Loucy (cell line): Measurements from ENCODE around the gene HGFAC.

ENCODE experiments used
- H2AFZ ChIP-seq: fragments of 200-600 bp; sonication (generic); 2 replicates; pipeline ENCODE4 v1.6.0; 2016; ENCODE audit warnings: antibody characterized with exemption, mild to moderate bottlenecking, low read length, moderate library complexity
- H3F3A ChIP-seq: fragments of 200-600 bp; 2 replicates; pipeline ENCODE4 v1.6.0; 2016; ENCODE audit warnings: antibody characterized with exemption, low read depth, mild to moderate bottlenecking
- H3K27me3 ChIP-seq: fragments of 200-600 bp; sonication (generic); 2 replicates; pipeline ENCODE4 v1.6.1; 2014; ENCODE audit warnings: low read length, mild to moderate bottlenecking; ENCODE audit not compliant: insufficient read depth, poor library complexity, severe bottlenecking
- H3K36me3 ChIP-seq: fragments of 200-600 bp; sonication (generic); 2 replicates; pipeline ENCODE4 v1.6.1; 2016; ENCODE audit warnings: low read length; ENCODE audit not compliant: insufficient read depth
- H3K4me1 ChIP-seq: fragments of 200-600 bp; sonication (generic); 2 replicates; pipeline ENCODE4 v1.5.1; 2014; ENCODE audit warnings: low read length, mild to moderate bottlenecking; ENCODE audit not compliant: insufficient read depth, poor library complexity, severe bottlenecking
- H3K4me2 ChIP-seq: fragments of 200-600 bp; sonication (generic); 2 replicates; pipeline ENCODE4 v1.6.0; 2014; ENCODE audit warnings: antibody characterized with exemption, low read length, low read depth, mild to moderate bottlenecking; ENCODE audit not compliant: poor library complexity, severe bottlenecking
- H3K4me3 ChIP-seq: fragments of 200-600 bp; sonication (generic); 2 replicates; pipeline ENCODE4 v1.5.1; 2014; ENCODE audit warnings: low read length, mild to moderate bottlenecking, mixed read lengths; ENCODE audit not compliant: poor library complexity, severe bottlenecking
- H3K79me2 ChIP-seq: fragments of 200-600 bp; sonication (generic); 2 replicates; pipeline ENCODE4 v1.6.1; 2014; ENCODE audit warnings: low read length; ENCODE audit not compliant: insufficient read depth
- H3K9ac ChIP-seq: fragments of 200-600 bp; sonication (generic); 2 replicates; pipeline ENCODE4 v1.6.0; 2014; ENCODE audit warnings: mild to moderate bottlenecking, low read depth, low read length, moderate library complexity; ENCODE audit not compliant: poor library complexity, severe bottlenecking
- H3K9me2 ChIP-seq: fragments of 200-600 bp; sonication (generic); replicated peaks from 2 replicates; pipeline ENCODE4 v1.6.1; 2016; ENCODE audit warnings: low read depth, low read length, mixed read lengths
- H3K9me3 ChIP-seq: fragments of 200-600 bp; sonication (generic); 2 replicates; pipeline ENCODE4 v1.6.1; 2014; ENCODE audit warnings: mild to moderate bottlenecking, antibody characterized with exemption, low read length, low read depth; ENCODE audit not compliant: insufficient read depth
- H4K20me1 ChIP-seq: fragments of 200-600 bp; sonication (generic); 2 replicates; pipeline ENCODE4 v1.6.0; 2014; ENCODE audit warnings: antibody characterized with exemption, low read length, mild to moderate bottlenecking; ENCODE audit not compliant: insufficient read depth, poor library complexity, severe bottlenecking
- EZH2phosphoT487 ChIP-seq: fragments of 200-600 bp; IDR thresholded peaks from 2 replicates; pipeline ENCODE4 v1.6.1; 2018; ENCODE audit warnings: antibody characterized with exemption, mild to moderate bottlenecking, moderate library complexity, borderline replicate concordance
- TF ChIP-seq, protein P1 (sequence below): fragments of 200-600 bp; sonication (generic); conservative IDR thresholded peaks from 2 replicates; pipeline ENCODE4 v1.5.1; 2014; ENCODE audit warnings: mild to moderate bottlenecking, antibody characterized with exemption, low read length

Gene HGFAC

DNA sequence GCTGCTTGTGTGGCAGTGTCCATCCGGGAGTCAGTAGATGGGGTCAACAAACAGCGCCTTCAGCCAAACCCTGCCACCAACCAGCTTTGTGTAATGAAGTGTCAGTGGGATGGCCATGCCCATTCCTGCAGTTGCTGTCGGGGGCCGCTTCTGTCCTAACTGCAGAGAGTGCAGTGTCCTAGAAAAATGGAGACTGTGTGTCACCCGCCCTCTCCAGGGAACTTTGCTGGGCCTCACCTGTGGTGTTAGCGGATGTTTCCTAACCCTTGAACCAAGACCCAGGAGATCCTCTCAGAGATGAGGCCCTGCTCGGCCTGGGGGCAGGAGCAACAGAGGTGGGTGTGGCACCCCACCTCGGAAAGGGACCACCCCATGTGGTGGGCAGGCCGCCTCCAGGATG, 35.3 kb upstream of the HGFAC start:
- Histone ChIP-seq H3K27me3 (no peaks in the 10 kb centered on the region), H3K79me2 (peaks cover 44% of the 10 kb centered on the region; the same call in 1 of the 2 replicates), H3K9ac (no peak overlapping the region), H3K4me3 (no peak overlapping the region), H3K4me2 (no peak overlapping the region), H3F3A (no peaks in the 10 kb centered on the region), H2AFZ (no peak overlapping the region), H3K36me3 (peaks cover 7% of the 10 kb centered on the region; the same call in 1 of the 2 replicates), H3K9me3 (no peaks in the 10 kb centered on the region), H3K4me1 (peaks cover 5% of the 10 kb centered on the region), H3K9me2 (no peaks in the 10 kb centered on the region), H4K20me1 (peaks cover 3% of the 10 kb centered on the region)
- no peak for TF ChIP-seq EZH2phosphoT487
- TF ChIP-seq, protein P1, sequence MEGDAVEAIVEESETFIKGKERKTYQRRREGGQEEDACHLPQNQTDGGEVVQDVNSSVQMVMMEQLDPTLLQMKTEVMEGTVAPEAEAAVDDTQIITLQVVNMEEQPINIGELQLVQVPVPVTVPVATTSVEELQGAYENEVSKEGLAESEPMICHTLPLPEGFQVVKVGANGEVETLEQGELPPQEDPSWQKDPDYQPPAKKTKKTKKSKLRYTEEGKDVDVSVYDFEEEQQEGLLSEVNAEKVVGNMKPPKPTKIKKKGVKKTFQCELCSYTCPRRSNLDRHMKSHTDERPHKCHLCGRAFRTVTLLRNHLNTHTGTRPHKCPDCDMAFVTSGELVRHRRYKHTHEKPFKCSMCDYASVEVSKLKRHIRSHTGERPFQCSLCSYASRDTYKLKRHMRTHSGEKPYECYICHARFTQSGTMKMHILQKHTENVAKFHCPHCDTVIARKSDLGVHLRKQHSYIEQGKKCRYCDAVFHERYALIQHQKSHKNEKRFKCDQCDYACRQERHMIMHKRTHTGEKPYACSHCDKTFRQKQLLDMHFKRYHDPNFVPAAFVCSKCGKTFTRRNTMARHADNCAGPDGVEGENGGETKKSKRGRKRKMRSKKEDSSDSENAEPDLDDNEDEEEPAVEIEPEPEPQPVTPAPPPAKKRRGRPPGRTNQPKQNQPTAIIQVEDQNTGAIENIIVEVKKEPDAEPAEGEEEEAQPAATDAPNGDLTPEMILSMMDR, result no peak

DNA sequence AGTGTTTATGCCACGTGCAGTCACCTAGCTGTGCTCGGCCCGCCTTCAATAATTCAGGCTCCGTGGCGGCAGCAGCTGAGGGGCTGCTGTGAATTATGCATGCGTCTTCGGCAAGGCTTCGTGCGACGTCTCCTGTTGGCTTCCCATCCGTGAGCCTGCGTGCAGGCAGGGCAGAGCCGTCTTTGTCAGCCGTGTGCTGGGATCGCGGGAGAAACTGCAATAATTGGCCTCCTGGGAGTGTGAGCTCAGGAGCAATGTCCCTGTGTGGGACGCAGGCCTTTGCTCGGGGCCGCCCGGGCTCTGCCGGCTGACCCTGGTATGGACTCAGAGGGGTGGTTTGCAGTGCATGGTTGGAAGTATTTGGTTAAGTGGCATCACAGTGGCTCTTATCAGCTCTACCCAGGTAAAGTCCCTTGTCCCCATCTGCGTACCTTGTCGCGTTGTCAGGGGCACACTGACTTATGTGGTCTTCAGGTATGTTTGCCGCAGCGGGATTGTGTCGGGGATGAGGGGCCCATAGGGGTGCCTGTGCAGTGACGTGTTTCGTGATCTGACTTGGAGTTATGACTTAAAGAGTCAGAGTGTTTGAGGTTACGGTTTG, 34.5 kb upstream of the HGFAC start:
- Histone ChIP-seq H2AFZ (no peak overlapping the region), H3K4me2 (no peak overlapping the region), H3K4me1 (peaks cover 5% of the 10 kb centered on the region), H3K4me3 (no peak overlapping the region), H3K9ac (no peak overlapping the region), H4K20me1 (peaks cover 3% of the 10 kb centered on the region), H3F3A (no peaks in the 10 kb centered on the region), H3K79me2 (peaks cover 47% of the 10 kb centered on the region; the same call in 1 of the 2 replicates), H3K9me3 (no peaks in the 10 kb centered on the region), H3K9me2 (no peaks in the 10 kb centered on the region), H3K36me3 (peaks cover 7% of the 10 kb centered on the region; the same call in 1 of the 2 replicates), H3K27me3 (no peaks in the 10 kb centered on the region)
- TF ChIP-seq EZH2phosphoT487, result no peak

DNA sequence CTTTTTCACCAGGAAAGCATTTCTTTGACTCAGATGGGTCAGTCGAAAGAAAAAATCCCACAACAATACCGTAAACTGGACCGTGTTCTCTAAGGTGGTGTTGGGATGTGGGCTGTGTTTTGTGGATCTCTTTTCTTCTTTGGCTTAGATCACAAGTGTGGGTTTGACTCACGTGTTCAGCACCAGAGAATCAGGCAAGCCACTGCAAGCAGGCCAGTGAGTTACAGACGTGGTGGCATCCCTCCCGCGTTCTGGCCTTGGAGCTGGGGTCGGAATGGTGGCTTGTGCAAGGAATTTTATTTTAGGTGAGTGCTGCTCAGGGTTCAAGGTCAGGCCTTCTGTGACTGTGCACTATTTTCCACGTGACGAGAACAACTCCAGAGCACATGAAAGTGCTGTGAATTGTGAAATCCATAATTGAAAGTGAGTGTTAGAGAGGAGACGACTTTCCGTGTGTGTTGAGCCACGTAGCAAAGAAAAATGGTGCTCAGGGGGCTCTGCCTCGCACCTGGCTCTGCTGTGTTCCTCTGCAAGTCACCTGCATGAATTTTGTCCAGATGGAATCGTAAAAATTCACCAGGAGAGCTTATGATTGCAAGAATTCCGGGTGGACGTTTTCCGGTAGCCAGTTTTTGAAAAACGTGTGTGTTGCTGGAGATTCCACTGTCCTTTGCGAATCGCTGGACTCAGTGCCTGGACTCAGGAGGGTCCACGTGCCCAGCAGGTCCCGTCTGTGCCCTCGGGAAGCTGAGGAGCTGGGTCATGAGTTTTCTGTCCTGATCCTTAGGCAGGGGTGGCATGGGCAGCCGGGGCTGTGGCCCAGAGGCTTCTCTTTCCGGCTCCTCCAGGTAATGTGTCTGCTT, 33.6 kb upstream of the HGFAC start:
- Histone ChIP-seq H3K9me2 (no peaks in the 10 kb centered on the region), H3K4me3 (no peak overlapping the region), H3K79me2 (peaks cover 47% of the 10 kb centered on the region; the same call in 1 of the 2 replicates), H3K9me3 (no peaks in the 10 kb centered on the region), H3K27me3 (no peaks in the 10 kb centered on the region), H3K9ac (no peak overlapping the region), H3K36me3 (peaks cover 7% of the 10 kb centered on the region; the same call in 1 of the 2 replicates), H3K4me2 (no peak overlapping the region), H2AFZ (no peak overlapping the region), H4K20me1 (peaks cover 3% of the 10 kb centered on the region), H3K4me1 (peaks cover 5% of the 10 kb centered on the region), H3F3A (no peaks in the 10 kb centered on the region)
- TF ChIP-seq EZH2phosphoT487, result no peak
- TF ChIP-seq, protein P1, result no peak
